ENCODE results near the gene ITGAD. TPM values are rescaled to one million over a fixed set of nuclear protein-coding genes. Genes with fewer than 3 reads are reported as not detected.

ITGAD gene
- polyA plus RNA-seq, 1 of the 3 experiments (the other 2 are of a cell fraction): not detected

GRCh38 chr16:31412750-31413149, 19.6 kb downstream of the ITGAD start:
- CTCF ChIA-PET: no interaction called here

DNA sequence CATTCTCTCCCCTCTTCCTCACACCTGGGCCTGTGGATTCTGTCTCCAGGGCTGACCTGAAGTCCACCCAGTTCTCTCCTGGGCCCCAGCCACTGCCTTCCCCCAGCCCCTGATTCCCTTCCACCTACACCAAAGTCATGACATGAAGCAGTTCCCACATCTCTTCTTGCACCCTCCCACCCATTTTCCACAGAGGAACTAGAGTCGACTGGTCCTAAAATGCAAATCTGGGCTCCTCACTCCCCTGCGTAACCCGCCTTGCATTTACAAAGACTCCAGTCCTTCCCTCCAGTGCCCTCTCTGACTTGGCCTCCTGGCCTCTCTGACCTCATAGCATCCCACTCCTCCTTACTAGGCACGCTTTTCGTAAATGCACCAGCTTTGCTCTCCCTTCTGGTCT, 20.2 kb downstream of the ITGAD start:
- DNase-seq: no peak
- H3K9me2 ChIP-seq: no peaks in the 10 kb centered on the region
- ChIA-PET POLR2A (no interaction called here), CTCF (no interaction called here)
- WGBS (ENCODE audit: low lambda C conversion rate): 43% methylated on average over 5 of the region's 5 CpGs
- H3K27ac ChIP-seq (ENCODE audit: low read depth in 2 of 2, low read length in 1 of 2): no peak overlapping the region
- H4K20me1 ChIP-seq (ENCODE audit: insufficient read depth): no peaks in the 10 kb centered on the region
- no peak overlapping the region for H3K4me3 ChIP-seq (ENCODE audit: low read depth in 2 of 2, low read length in 1 of 2)
- H3K27me3 ChIP-seq (ENCODE audit: insufficient read depth): peaks cover 48% of the 10 kb centered on the region; the same call in 1 of the 2 replicates
- H3K4me1 ChIP-seq (ENCODE audit: control insufficient read depth in 1 of 2, insufficient read depth in 2 of 2, low read depth in 1 of 2, low read length in 1 of 2): no peaks in the 10 kb centered on the region
- H3K9me3 ChIP-seq: no peaks in the 10 kb centered on the region
- H3K4me2 ChIP-seq: no peak overlapping the region
- H3K36me3 ChIP-seq (replicated peaks in 1 of 2; ENCODE audit: control insufficient read depth in 1 of 2, insufficient read depth in 2 of 2, low read length in 1 of 2): no peaks in the 10 kb centered on the region
- no peak overlapping the region for H3K9ac ChIP-seq
- H3K79me2 ChIP-seq (ENCODE audit: insufficient read depth): no peaks in the 10 kb centered on the region
- H3F3A ChIP-seq (replicated peaks; ENCODE audit: insufficient read depth): no peaks in the 10 kb centered on the region
- H2AFZ ChIP-seq (ENCODE audit: low read depth): no peak overlapping the region
- TF ChIP-seq EP300 (IDR thresholded peaks at IDR 0.05; ENCODE audit: borderline replicate concordance in 1 of 2, low read depth in 1 of 2, low read length in 1 of 2) (no peak), CHD2 (IDR thresholded peaks at IDR 0.05; ENCODE audit: low read length, partially characterized antibody) (no peak), YY1 (IDR thresholded peaks at IDR 0.05; ENCODE audit: low read depth) (no peak), RCOR1 (IDR thresholded peaks at IDR 0.05; ENCODE audit: low read length) (no peak), MXI1 (IDR thresholded peaks at IDR 0.05; ENCODE audit: low read depth, low read length) (no peak), GATA2 (CRISPR knock-in tag; IDR thresholded peaks at IDR 0.05) (no peak), ELF1 (IDR thresholded peaks at IDR 0.05) (no peak), SIN3A (IDR thresholded peaks at IDR 0.05; ENCODE audit: borderline replicate concordance, low read depth, low read length) (no peak), TEAD4 (IDR thresholded peaks at IDR 0.05; ENCODE audit: borderline replicate concordance, insufficient read depth) (no peak), JUND (IDR thresholded peaks at IDR 0.05) (no peak), TCF12 (IDR thresholded peaks at IDR 0.05) (no peak), GABPA (IDR thresholded peaks at IDR 0.05; ENCODE audit: low read depth) (no peak), IRF3 (IDR thresholded peaks at IDR 0.05; ENCODE audit: low read depth, low read length) (no peak)

More at GRCh38 chr16:31412750-31413149, 19.6 kb downstream of the ITGAD start:
- DNase-seq: no peak
- POLR2A ChIA-PET: no interaction called here
- no peak overlapping the region for H3K9ac ChIP-seq
- no peak overlapping the region for H2AFZ ChIP-seq (ENCODE audit: low read depth)
- TF ChIP-seq GABPA (IDR thresholded peaks at IDR 0.05; ENCODE audit: low read depth) (no peak), POLR2AphosphoS5 (IDR thresholded peaks at IDR 0.05; ENCODE audit: low read depth, low read length) (no peak), GATA2 (CRISPR knock-in tag; IDR thresholded peaks at IDR 0.05) (no peak), TEAD4 (IDR thresholded peaks at IDR 0.05; ENCODE audit: borderline replicate concordance, insufficient read depth) (no peak), MEF2A (IDR thresholded peaks at IDR 0.05; ENCODE audit: borderline replicate concordance, low read depth) (no peak), SMC3 (IDR thresholded peaks at IDR 0.05; ENCODE audit: low read depth, low read length) (no peak), IRF3 (IDR thresholded peaks at IDR 0.05; ENCODE audit: low read depth, low read length) (no peak), NFIC (IDR thresholded peaks at IDR 0.05; ENCODE audit: borderline replicate concordance) (no peak), NRF1 (IDR thresholded peaks at IDR 0.05; ENCODE audit: low read depth, low read length) (no peak), FOXM1 (IDR thresholded peaks at IDR 0.05; ENCODE audit: low read depth) (no peak)
- TF ChIP-seq, protein P1, sequence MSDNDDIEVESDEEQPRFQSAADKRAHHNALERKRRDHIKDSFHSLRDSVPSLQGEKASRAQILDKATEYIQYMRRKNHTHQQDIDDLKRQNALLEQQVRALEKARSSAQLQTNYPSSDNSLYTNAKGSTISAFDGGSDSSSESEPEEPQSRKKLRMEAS (IDR thresholded peaks at IDR 0.05; ENCODE audit: low read depth): no peak
- TF ChIP-seq, protein P2, sequence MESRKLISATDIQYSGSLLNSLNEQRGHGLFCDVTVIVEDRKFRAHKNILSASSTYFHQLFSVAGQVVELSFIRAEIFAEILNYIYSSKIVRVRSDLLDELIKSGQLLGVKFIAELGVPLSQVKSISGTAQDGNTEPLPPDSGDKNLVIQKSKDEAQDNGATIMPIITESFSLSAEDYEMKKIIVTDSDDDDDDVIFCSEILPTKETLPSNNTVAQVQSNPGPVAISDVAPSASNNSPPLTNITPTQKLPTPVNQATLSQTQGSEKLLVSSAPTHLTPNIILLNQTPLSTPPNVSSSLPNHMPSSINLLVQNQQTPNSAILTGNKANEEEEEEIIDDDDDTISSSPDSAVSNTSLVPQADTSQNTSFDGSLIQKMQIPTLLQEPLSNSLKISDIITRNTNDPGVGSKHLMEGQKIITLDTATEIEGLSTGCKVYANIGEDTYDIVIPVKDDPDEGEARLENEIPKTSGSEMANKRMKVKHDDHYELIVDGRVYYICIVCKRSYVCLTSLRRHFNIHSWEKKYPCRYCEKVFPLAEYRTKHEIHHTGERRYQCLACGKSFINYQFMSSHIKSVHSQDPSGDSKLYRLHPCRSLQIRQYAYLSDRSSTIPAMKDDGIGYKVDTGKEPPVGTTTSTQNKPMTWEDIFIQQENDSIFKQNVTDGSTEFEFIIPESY (IDR thresholded peaks at IDR 0.05; ENCODE audit: borderline replicate concordance, low read depth): no peak
- TF ChIP-seq, protein P3, sequence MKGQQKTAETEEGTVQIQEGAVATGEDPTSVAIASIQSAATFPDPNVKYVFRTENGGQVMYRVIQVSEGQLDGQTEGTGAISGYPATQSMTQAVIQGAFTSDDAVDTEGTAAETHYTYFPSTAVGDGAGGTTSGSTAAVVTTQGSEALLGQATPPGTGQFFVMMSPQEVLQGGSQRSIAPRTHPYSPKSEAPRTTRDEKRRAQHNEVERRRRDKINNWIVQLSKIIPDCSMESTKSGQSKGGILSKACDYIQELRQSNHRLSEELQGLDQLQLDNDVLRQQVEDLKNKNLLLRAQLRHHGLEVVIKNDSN (IDR thresholded peaks at IDR 0.05; ENCODE audit: borderline replicate concordance, low read depth): no peak
- no peak overlapping the region for H3K4me2 ChIP-seq
- WGBS (ENCODE audit: low lambda C conversion rate): 28% methylated on average over 7 of the region's 10 CpGs
- H3K36me3 ChIP-seq (replicated peaks in 1 of 2; ENCODE audit: control insufficient read depth in 1 of 2, insufficient read depth in 2 of 2, low read length in 1 of 2): no peaks in the 10 kb centered on the region
- H3K9me2 ChIP-seq: no peaks in the 10 kb centered on the region
- H3K27me3 ChIP-seq (ENCODE audit: insufficient read depth): peaks cover 54% of the 10 kb centered on the region; the same call in 1 of the 2 replicates
- no peaks in the 10 kb centered on the region for H3K9me3 ChIP-seq
- H3F3A ChIP-seq (replicated peaks; ENCODE audit: insufficient read depth): no peaks in the 10 kb centered on the region
- H3K27ac ChIP-seq (ENCODE audit: low read depth in 2 of 2, low read length in 1 of 2): no peak overlapping the region
- no peaks in the 10 kb centered on the region for H3K79me2 ChIP-seq (ENCODE audit: insufficient read depth)
- H3K4me1 ChIP-seq (ENCODE audit: control insufficient read depth in 1 of 2, insufficient read depth in 2 of 2, low read depth in 1 of 2, low read length in 1 of 2): no peaks in the 10 kb centered on the region
- H4K20me1 ChIP-seq (ENCODE audit: insufficient read depth): no peaks in the 10 kb centered on the region
- no peak overlapping the region for H3K4me3 ChIP-seq (ENCODE audit: low read depth in 2 of 2, low read length in 1 of 2)

Data from SK-N-SH (cell line).